ENCODE results near the gene TMEM245.

DNA sequence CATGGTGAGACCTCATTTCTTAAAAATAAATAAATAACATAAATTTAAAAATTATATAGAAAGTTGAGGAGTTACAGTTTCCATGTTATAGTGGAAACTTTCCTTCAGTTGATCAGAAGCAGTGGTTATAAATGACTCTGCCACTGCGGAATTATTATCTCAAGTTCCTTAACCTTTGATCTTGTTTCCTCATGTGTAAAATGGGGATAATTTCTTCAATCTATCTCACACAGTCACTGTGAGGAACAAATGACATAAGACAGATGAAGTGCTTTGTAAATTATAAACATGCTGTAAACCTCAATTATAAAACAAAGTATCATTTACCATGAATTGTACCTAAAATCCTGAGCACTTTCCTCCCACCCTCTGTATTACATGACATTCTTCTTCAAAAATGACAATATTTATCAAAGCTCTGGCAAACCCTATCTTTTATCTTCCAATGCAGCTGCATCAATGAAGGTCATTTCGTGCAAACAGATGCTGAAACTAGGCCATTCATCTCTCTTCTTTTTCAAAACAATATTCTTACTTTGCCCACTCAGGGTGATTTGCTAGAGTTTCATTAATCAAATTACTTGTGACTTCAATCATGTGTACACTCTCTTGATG lies 46.8 kb downstream of the TMEM245 start:
- no peak for TF ChIP-seq GATA3 (IDR thresholded peaks at IDR 0.05; ENCODE audit: low read depth, low read length)
- TF ChIP-seq GATA2 (IDR thresholded peaks at IDR 0.05; ENCODE audit: low read depth, low read length): no peak

Measured in SH-SY5Y (cell line).